GM19328 (cell line): Measurements from ENCODE around the gene THOC3.
"Not testable (repeated sequence)": the region's sequence is repeated elsewhere in the genome, so short reads cannot be mapped to it uniquely, and the experiment has no call there.

Experiments used
- ATAC-seq: cut with Tn5 transposase; IDR thresholded peaks from one replicate; pipeline ENCODE4 v1.9.1; 2021; ENCODE audit warnings: mild to moderate bottlenecking, moderate library complexity; ENCODE audit not compliant: unreplicated experiment

Gene THOC3

GRCh38 chr5:175943253-175943652 lies 24.9 kb downstream of the THOC3 start:
- ATAC-seq, result not testable (repeated sequence)

- ATAC-seq, result not testable (repeated sequence)
Observed at GRCh38 chr5:175940632-175941031, 27.5 kb downstream of the THOC3 start.

- not testable (repeated sequence) for ATAC-seq
Observed at GRCh38 chr5:175938489-175938888, 29.6 kb downstream of the THOC3 start.

- not testable (repeated sequence) for ATAC-seq
Observed at GRCh38 chr5:175928752-175929151, 39.4 kb downstream of the THOC3 start.

- ATAC-seq, result not testable (repeated sequence)
Observed at GRCh38 chr5:175925106-175925505, 43.0 kb downstream of the THOC3 start.

- ATAC-seq, result no peak
Observed at GRCh38 chr5:175922192-175922885, 45.8 kb downstream of the THOC3 start.

GRCh38 chr5:175921061-175921730 lies 46.9 kb downstream of the THOC3 start:
- no peak for ATAC-seq

GRCh38 chr5:175920231-175920811 lies 47.8 kb downstream of the THOC3 start:
- ATAC-seq, result no peak

GRCh38 chr5:175915066-175916037 lies 52.8 kb downstream of the THOC3 start:
- not testable (repeated sequence) for ATAC-seq

- not testable (repeated sequence) for ATAC-seq
Observed at GRCh38 chr5:175913835-175914672, 54.1 kb downstream of the THOC3 start.

GRCh38 chr5:175910072-175910471 lies 58.0 kb downstream of the THOC3 start:
- ATAC-seq, result not testable (repeated sequence)
